Glutamatergic neuron (in vitro differentiated cells): ENCODE measurements around the gene PPP1R14C. TPM values are rescaled to one million over a fixed set of nuclear protein-coding genes. Genes with fewer than 3 reads are reported as not detected.

Experiments
- DNase-seq: peaks from one replicate; pipeline ENCODE4 v3.0.0; 2022
- H3K27ac Mint-ChIP-seq: one replicate; pipeline ENCODE4 v1.8.0; 2020; ENCODE audit warnings: mild to moderate bottlenecking, mixed read lengths, inconsistent platforms; ENCODE audit not compliant: unreplicated experiment
- H3K27me3 Mint-ChIP-seq: one replicate; pipeline ENCODE4 v1.8.0; 2020; ENCODE audit warnings: mild to moderate bottlenecking, moderate library complexity, mixed read lengths, inconsistent platforms; ENCODE audit not compliant: unreplicated experiment
- H3K36me3 Mint-ChIP-seq: one replicate; pipeline ENCODE4 v1.8.0; 2020; ENCODE audit warnings: mild to moderate bottlenecking, mixed read lengths, inconsistent platforms; ENCODE audit not compliant: unreplicated experiment
- H3K4me1 Mint-ChIP-seq: one replicate; pipeline ENCODE4 v1.8.0; 2020; ENCODE audit warnings: mild to moderate bottlenecking, low read depth, mixed read lengths, inconsistent platforms; ENCODE audit not compliant: unreplicated experiment
- H3K4me3 Mint-ChIP-seq: one replicate; pipeline ENCODE4 v1.8.0; 2020; ENCODE audit warnings: mild to moderate bottlenecking, mixed read lengths, inconsistent platforms; ENCODE audit not compliant: unreplicated experiment
- H3K9me3 Mint-ChIP-seq: one replicate; pipeline ENCODE4 v1.8.0; 2020; ENCODE audit warnings: mild to moderate bottlenecking, moderate library complexity, mixed read lengths, inconsistent platforms; ENCODE audit not compliant: unreplicated experiment
- CTCF ChIP-seq: fragments of 200-600 bp; sonication (generic); IDR thresholded peaks from one replicate; pipeline ENCODE4 v1.5.0; 2021; ENCODE audit not compliant: partially characterized antibody, unreplicated experiment
- total RNA-seq: library from RNA; stranded (reverse); fragmentation: NEBNext Ultra II Directional; extraction: Animal tissue kit (Norgen Biotek cat#: 25700); gene quantifications from one replicate; pipeline ENCODE4 v1.2.1, GENCODE V29; 2021; ENCODE audit not compliant: unreplicated experiment

PPP1R14C gene
- total RNA-seq, 1 donor from 2014 or later, result 4.1 TPM

- no peak overlapping the region for H3K4me3 Mint-ChIP-seq
- H3K4me1 Mint-ChIP-seq, result peaks cover 2% of the 10 kb centered on the region
- no peaks in the 10 kb centered on the region for H3K27me3 Mint-ChIP-seq
- no peak for DNase-seq
- peaks cover 5% of the 10 kb centered on the region for H3K9me3 Mint-ChIP-seq
- TF ChIP-seq CTCF, result no peak
- H3K36me3 Mint-ChIP-seq, result no peaks in the 10 kb centered on the region
- H3K27ac Mint-ChIP-seq, result no peak overlapping the region
These were observed 143.6 kb downstream of the PPP1R14C start for GRCh38 chr6:150286460-150286859.

- H3K27ac Mint-ChIP-seq, result no peak overlapping the region
- H3K36me3 Mint-ChIP-seq, result no peaks in the 10 kb centered on the region
- peaks cover 2% of the 10 kb centered on the region for H3K4me1 Mint-ChIP-seq
- no peak for TF ChIP-seq CTCF
- H3K4me3 Mint-ChIP-seq, result no peak overlapping the region
- no peak for DNase-seq
- H3K9me3 Mint-ChIP-seq, result peaks cover 5% of the 10 kb centered on the region
- H3K27me3 Mint-ChIP-seq, result no peaks in the 10 kb centered on the region
These were observed 144.1 kb downstream of the PPP1R14C start for GRCh38 chr6:150286912-150287311.

- H3K4me3 Mint-ChIP-seq, result no peak overlapping the region
- no peaks in the 10 kb centered on the region for H3K36me3 Mint-ChIP-seq
- no peak overlapping the region for H3K27ac Mint-ChIP-seq
- DNase-seq, result no peak
- peaks cover 5% of the 10 kb centered on the region for H3K9me3 Mint-ChIP-seq
- H3K4me1 Mint-ChIP-seq, result peaks cover 2% of the 10 kb centered on the region
- no peak for TF ChIP-seq CTCF
- H3K27me3 Mint-ChIP-seq, result no peaks in the 10 kb centered on the region
These were observed 145.6 kb downstream of the PPP1R14C start for GRCh38 chr6:150288456-150288855.

GRCh38 chr6:150289454-150290071, 146.7 kb downstream of the PPP1R14C start:
- peaks cover 2% of the 10 kb centered on the region for H3K4me1 Mint-ChIP-seq
- no peak overlapping the region for H3K4me3 Mint-ChIP-seq
- TF ChIP-seq CTCF, result no peak
- peaks cover 5% of the 10 kb centered on the region for H3K9me3 Mint-ChIP-seq
- no peaks in the 10 kb centered on the region for H3K36me3 Mint-ChIP-seq
- peaks cover 3% of the 10 kb centered on the region for H3K27me3 Mint-ChIP-seq
- no peak for DNase-seq
- H3K27ac Mint-ChIP-seq, result no peak overlapping the region

GRCh38 chr6:150290429-150290828, 147.6 kb downstream of the PPP1R14C start:
- H3K4me1 Mint-ChIP-seq, result peaks cover 2% of the 10 kb centered on the region
- TF ChIP-seq CTCF, result no peak
- peaks cover 3% of the 10 kb centered on the region for H3K27me3 Mint-ChIP-seq
- no peak overlapping the region for H3K4me3 Mint-ChIP-seq
- H3K36me3 Mint-ChIP-seq, result no peaks in the 10 kb centered on the region
- H3K9me3 Mint-ChIP-seq, result peaks cover 5% of the 10 kb centered on the region
- no peak overlapping the region for H3K27ac Mint-ChIP-seq
- no peak for DNase-seq
